GM19395 (cell line): ENCODE measurements around the gene BCKDK.

Source experiments
- ATAC-seq: cut with Tn5 transposase; IDR thresholded peaks from one replicate; pipeline ENCODE4 v1.9.1; 2021; ENCODE audit warnings: mild to moderate bottlenecking, moderate library complexity; ENCODE audit not compliant: unreplicated experiment

The BCKDK gene

GRCh38 chr16:31108035-31108793, at the start of gene BCKDK:
TSS of gene BCKDK (plus strand) at chr16:31108386. CDS start at chr16:31109224, 838 bp downstream.
- ATAC-seq = peak; percentile 87

- no peak for ATAC-seq
These were observed 46.9 kb upstream of the BCKDK start for GRCh38 chr16:31061126-31061812.

DNA sequence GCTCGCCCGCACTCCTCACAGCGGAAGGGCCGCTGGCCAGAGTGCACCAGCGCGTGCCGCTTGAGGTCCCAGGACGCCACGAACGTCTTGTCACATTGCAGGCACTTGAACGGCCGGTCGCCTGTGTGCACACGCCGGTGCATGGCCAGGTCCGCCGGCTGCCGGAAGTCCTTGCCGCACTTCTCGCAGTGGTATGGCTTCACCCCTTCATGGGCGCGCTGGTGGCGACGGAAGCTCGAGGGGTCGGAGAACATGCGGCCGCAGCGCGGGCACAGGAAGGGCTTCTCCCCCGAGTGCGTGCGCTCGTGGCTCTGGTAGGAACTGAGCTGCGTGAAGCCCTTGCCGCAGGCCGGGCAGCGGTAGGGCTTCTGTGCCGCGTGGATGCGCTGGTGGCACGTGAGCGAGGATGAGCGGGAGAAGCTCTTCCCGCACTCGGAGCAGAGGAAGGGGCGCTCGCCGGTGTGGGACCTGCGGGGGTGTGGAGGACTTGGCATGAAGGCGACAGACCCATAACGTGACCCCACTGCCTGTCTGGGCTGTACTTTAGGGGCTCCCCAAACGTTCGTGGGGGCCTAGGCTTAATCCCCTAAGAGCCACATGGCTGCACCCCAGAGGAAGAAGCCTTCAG, 46.3 kb upstream of the BCKDK start:
- no peak for ATAC-seq

DNA sequence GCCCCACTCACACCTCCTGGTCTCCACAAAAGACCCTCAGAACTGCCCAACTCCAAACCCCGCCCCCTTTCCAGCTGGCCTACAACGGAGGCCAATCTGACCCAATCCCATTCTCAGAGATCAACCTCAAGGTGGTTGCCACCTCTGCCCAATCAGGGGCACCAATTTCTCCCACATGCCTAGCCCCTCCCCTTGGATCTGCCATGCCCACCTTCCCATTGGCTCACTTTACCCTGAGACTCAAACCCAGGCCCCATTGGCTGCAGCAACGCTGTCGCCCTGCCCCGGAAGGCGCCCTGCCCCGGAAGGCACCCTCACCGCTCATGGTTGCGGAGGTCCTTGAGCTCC, 44.7 kb upstream of the BCKDK start:
- ATAC-seq = no peak

DNA sequence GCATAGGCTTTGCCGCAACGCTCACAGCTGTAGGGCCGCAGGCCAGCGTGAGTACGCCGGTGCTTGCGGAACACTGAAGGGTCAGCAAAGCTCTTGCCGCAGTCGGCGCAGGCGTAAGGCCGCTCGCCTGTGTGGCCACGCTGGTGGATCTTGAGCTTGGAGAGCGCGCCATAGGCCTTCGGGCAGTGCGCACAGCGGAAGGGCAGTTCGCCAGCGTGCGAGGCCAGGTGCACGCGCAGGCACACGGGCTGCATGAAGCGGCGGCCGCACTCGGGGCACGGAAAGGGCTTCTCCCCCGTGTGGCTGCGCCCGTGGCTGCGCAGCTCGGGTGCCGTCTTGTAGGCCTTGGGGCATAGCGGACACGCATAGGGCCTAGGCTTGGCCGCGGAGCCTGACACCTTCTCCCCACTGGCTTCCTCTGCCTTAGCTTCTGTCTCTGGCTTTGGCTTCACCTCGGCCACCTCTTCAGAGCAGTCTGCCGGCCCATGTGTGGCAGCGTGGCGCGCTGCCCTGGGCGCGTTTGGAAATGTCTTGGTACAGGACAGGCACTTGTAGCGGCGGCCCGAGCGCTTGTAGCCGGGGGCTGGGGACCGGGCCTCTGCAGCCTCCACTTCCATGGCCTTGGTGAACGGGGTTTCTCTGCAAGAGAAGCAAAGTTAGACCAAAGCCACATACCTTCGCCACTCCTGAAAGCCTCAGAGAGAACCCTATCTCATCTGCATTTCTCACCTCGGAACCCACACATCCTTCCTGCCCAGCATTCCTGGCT, 44.2 kb upstream of the BCKDK start:
- no peak for ATAC-seq

DNA sequence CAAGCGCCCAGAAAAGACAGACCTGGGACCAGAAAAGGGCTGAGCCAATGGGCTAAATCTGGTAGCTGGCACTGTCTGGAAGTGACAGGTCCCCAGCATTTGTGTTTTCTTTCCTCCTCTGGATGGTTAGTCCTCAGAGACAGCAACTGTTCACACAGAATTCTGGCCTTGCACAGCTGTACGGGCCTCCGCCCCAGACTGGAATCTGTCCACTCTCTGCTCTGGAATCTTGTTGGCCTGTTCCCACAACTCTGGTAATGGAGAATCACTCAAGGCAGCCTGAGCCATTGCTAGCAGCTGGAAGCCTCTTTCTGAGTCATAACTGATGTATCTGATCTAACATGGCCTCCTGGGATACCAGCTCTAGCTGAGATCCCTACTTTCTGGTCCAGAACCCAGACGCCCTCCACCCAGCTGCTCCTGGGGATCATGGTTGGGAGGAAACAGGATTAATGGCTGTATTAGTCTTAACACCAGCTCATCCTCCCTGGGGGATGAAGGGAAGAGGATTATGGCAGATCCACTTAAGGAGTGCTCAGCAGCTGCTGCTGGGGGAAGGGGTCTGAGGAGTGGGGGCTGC, 43.2 kb upstream of the BCKDK start:
- ATAC-seq = no peak

- ATAC-seq = no peak
These were observed 40.8 kb upstream of the BCKDK start for GRCh38 chr16:31067342-31067741.

GRCh38 chr16:31071861-31072260, 36.3 kb upstream of the BCKDK start:
- ATAC-seq = no peak

GRCh38 chr16:31072540-31073141, 35.5 kb upstream of the BCKDK start:
- ATAC-seq = no peak

DNA sequence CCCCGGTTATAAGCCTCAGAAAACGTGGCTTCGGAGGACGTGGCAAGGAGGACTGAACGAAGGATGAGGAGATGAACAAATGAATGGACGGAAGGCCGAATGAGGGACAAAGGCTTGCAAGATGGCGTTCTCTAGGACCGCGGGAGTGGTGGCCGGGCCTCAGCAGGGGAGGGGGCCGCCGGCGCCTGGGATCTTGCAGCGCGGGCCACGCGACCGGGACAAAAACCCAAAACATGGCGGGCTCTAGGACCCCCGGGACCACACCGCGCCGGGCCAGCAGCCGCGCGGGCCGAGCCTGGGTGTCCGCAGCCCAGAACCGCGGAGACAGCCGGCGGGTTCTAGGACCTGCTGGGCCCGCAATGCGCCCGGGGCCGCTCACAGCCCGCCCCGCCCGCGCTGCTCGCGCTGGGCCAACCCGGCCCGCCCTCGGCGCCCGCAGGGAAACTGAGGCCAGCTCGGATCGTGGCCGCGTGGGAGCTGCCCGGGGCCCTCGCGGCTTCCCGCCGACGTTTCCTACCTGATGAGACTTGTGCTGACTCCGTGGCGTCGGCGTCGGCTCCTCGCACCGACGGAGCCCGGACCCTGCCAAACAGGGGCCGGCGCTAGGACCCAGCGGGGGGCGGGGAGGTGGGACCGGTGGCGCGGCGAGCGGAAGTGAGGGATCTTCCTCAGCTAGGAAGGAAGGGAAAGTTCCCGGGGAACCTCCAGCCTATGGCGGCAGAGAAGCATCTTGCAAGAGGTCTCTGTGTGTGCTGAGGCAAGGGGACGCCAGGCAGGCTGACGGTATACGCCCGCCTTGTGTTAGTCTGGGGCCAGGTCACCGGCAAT, 34.8 kb upstream of the BCKDK start:
- peak; percentile 54 for ATAC-seq

DNA sequence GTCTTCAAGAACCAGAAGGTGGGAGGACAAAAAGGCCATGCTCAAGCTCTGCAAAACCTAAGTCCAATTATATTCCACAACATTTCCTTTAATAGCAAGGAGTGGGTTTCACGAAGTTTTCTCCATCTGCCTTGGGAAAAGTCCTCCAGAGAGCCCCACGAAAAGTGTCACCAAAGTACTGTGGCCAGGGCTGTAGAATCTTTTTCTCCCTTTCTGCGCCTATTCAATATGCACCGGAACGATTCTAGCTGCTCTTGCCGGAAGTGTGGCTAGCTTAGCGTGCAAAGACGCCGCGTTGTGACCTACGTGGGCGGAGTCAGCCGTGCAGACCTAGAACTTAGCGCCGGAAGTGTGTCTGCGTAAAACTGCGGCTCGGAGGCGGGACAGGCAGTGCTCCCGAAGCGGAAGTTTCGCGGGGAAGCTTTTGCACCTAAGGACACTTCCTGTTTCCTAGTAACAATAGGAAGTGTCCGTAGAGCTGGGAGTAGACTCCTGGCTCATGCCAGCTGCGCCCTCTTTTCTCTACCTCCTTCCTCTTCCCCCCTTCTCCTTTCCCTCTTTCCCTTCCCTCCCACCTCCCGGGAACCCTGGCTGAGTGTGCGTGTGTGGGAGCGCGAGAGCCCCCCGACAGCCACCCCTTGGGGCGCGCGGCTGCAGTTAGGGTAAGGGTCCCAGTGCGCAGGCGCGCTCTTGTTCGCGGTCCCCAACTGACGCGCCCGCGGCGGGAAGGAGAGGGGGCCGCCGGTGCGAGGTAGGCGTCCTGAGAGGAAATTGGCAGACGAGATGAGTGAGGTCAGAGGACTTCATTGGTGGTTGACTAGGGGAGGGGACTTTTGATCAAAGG, 34.0 kb upstream of the BCKDK start, which contains the start of the genes ZNF646 and ZNF668:
Gene ZNF646, plus strand, starts transcription at position 453 of the 844 bp plus-strand sequence. CDS start 1,903 bp downstream, outside the sequence.
Gene ZNF668, minus strand, starts transcription at position 271 of the 844 bp plus-strand sequence. CDS start 9,781 bp downstream, outside the sequence.
- peak; percentile 72 for ATAC-seq

DNA sequence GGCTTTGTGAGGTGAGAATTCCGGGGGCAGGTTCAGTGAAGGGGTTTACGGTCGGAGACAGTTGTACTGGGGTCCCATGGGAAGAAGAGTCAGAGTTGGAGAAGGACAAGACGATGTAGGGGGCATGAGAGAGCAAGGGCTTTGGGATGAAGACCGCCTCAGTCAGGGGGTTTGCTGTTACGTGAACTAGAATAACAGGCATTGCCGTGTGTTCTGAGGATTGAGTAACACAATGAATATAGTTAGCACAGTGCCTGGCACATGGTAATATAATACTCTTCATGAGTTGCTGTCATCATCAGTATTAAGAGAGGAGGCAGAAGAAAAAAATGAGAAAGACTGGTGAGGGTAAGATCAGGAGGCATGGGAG, 33.4 kb upstream of the BCKDK start:
- no peak for ATAC-seq

DNA sequence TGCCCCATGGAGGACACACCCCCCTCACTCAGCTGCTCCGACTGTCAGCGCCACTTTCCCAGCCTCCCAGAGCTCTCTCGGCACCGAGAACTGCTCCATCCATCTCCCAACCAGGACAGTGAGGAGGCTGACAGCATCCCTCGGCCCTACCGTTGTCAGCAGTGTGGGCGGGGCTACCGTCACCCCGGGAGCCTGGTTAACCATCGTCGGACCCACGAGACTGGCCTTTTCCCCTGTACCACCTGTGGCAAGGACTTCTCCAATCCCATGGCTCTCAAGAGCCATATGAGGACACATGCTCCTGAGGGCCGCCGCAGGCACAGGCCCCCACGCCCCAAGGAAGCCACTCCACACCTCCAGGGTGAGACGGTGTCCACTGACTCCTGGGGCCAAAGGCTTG, 31.9 kb upstream of the BCKDK start:
- no peak for ATAC-seq

DNA sequence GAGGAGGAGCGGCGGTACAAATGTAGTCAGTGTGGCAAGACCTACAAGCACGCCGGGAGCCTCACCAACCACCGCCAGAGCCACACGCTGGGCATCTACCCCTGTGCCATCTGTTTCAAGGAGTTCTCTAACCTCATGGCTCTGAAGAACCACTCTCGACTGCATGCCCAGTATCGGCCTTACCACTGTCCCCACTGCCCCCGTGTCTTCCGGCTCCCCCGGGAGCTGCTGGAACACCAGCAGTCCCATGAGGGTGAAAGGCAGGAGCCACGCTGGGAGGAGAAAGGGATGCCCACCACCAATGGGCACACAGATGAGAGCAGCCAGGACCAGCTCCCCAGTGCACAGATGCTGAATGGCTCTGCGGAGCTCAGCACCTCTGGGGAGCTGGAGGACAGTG, 31.2 kb upstream of the BCKDK start:
- ATAC-seq = no peak

DNA sequence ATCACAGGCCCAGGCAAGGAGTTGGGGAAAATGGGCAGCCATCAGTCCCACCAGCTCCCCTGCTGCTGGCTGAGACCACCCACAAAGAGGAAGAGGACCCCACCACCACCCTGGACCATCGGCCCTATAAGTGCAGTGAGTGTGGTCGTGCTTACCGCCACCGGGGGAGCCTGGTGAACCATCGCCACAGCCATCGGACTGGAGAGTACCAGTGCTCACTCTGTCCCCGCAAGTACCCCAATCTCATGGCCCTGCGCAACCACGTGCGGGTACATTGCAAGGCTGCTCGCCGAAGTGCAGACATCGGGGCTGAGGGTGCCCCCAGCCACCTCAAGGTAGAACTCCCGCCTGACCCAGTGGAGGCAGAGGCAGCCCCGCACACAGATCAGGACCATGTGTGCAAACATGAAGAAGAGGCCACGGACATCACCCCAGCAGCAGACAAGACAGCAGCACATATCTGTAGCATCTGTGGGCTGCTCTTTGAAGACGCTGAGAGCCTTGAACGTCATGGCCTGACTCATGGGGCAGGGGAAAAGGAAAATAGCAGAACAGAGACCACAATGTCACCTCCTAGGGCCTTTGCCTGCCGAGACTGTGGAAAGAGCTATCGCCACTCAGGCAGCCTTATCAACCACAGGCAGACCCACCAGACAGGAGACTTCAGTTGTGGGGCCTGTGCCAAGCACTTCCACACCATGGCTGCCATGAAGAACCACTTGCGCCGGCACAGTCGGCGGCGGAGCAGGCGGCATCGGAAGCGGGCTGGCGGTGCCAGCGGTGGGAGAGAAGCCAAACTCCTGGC, 30.4 kb upstream of the BCKDK start:
- no peak for ATAC-seq

- ATAC-seq = no peak
These were observed 29.4 kb upstream of the BCKDK start for GRCh38 chr16:31078597-31079341.

DNA sequence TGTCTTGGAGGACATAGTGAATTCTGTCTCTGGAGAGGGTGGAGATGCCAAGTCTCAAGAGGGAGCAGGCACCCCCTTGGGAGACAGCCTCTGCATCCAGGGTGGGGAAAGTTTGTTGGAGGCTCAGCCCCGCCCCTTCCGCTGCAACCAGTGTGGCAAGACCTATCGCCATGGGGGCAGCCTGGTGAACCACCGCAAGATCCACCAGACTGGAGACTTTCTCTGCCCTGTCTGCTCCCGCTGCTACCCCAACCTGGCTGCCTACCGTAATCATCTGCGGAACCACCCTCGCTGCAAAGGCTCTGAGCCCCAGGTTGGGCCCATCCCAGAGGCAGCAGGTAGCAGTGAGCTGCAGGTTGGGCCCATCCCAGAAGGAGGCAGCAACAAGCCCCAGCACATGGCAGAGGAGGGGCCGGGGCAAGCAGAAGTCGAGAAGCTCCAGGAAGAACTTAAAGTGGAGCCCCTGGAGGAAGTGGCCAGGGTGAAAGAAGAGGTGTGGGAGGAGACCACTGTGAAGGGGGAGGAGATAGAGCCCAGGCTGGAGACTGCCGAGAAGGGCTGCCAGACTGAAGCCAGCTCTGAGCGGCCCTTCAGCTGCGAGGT, 28.7 kb upstream of the BCKDK start:
- no peak for ATAC-seq
